Measurements from ENCODE around the gene BOK. TPM values are rescaled to one million over a fixed set of nuclear protein-coding genes. Genes with fewer than 3 reads are reported as not detected.

BOK gene
- total RNA-seq, 1 donor from 2014 or later = 64.9 TPM

DNA sequence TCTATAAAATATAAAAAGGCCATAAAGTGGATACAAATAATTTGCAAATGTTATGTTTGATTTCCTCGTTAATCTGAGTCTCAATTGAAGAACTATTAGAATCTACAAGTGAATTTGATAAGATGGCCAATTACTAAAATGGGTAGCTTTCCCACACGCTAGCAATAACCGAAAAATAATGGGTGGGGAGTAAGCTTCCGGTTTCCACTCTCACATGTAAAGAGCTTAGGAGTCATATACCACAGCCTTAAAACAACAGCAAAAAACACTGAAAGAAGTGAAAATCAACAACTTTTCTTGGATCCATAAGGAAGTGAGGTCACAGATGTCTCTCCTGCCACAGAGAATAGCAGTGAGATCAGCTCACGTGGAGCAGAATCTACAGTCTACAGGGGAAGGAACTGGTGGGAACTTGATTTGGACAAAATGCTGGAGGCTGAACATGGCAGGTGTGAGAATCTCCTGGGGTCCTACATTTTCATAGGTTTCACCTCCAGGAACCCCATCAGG is 59.8 kb downstream of the BOK start:
- TF ChIP-seq EZH2 (IDR thresholded peaks at IDR 0.05; ENCODE audit: insufficient read depth, low read length) = no peak
- TF ChIP-seq, protein P1, sequence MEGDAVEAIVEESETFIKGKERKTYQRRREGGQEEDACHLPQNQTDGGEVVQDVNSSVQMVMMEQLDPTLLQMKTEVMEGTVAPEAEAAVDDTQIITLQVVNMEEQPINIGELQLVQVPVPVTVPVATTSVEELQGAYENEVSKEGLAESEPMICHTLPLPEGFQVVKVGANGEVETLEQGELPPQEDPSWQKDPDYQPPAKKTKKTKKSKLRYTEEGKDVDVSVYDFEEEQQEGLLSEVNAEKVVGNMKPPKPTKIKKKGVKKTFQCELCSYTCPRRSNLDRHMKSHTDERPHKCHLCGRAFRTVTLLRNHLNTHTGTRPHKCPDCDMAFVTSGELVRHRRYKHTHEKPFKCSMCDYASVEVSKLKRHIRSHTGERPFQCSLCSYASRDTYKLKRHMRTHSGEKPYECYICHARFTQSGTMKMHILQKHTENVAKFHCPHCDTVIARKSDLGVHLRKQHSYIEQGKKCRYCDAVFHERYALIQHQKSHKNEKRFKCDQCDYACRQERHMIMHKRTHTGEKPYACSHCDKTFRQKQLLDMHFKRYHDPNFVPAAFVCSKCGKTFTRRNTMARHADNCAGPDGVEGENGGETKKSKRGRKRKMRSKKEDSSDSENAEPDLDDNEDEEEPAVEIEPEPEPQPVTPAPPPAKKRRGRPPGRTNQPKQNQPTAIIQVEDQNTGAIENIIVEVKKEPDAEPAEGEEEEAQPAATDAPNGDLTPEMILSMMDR (IDR thresholded peaks at IDR 0.05; ENCODE audit: insufficient read depth, low read depth, low read length) = no peak
- no peaks in the 10 kb centered on the region for H3K27me3 Mint-ChIP-seq (ENCODE audit: low read depth, unreplicated experiment)
- H3K27me3 ChIP-seq (ENCODE audit: insufficient read depth, low read length) = no peaks in the 10 kb centered on the region

DNA sequence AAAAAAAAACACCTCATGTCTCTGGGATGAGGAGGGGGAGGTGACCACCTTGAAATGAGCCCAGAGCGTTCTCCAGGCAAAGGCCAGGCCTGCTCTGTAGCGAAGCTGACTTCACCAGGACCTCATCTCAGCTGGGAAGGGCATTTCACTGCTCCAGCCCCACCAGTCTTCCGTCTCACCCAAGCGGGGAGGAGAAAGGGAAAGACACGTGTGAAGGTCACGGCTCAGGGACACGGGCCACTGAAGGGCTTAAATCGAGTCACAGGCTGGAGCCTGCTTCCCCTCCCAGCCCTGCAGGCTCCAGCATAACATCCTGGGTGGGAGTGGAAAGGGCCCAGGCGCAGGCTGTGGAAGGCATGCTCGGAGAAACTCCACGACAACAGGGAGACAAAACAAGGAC is 60.3 kb downstream of the BOK start:
- Histone ChIP-seq H4K20me1 (ENCODE audit: insufficient read depth, low read length) (peaks cover 79% of the 10 kb centered on the region), H3K27ac (ENCODE audit: low read depth, low read length) (no peak overlapping the region), H3K4me3 (ENCODE audit: insufficient read depth, low read depth, low read length) (no peak overlapping the region), H3K4me1 (ENCODE audit: insufficient read depth, low read length) (peaks cover 8% of the 10 kb centered on the region), H3K9me3 (ENCODE audit: insufficient read depth, low read depth, low read length) (no peaks in the 10 kb centered on the region), H3K9ac (ENCODE audit: low read length) (no peak overlapping the region), H3K27me3 (ENCODE audit: insufficient read depth, low read length) (no peaks in the 10 kb centered on the region), H3K79me2 (ENCODE audit: insufficient read depth, low read length) (peaks cover 86% of the 10 kb centered on the region), H2AFZ (ENCODE audit: low read depth, low read length) (no peak overlapping the region), H3K36me3 (ENCODE audit: insufficient read depth, low read length) (no peaks in the 10 kb centered on the region), H3K4me2 (ENCODE audit: low read length) (no peak overlapping the region)
- FAIRE-seq (no peak), DNase-seq (ENCODE audit: low read depth) (no peak)
- no peak overlapping the region for H3K4me3 Mint-ChIP-seq (ENCODE audit: unreplicated experiment)
- TF ChIP-seq, protein P1 (IDR thresholded peaks at IDR 0.05; ENCODE audit: insufficient read depth, low read depth, low read length) = no peak
- no peak for TF ChIP-seq EZH2 (IDR thresholded peaks at IDR 0.05; ENCODE audit: insufficient read depth, low read length)
- H3K4me1 Mint-ChIP-seq (ENCODE audit: low read depth, unreplicated experiment) = peaks cover 6% of the 10 kb centered on the region
- peaks cover 28% of the 10 kb centered on the region for H3K36me3 Mint-ChIP-seq (ENCODE audit: low read depth, unreplicated experiment)
- H3K9me3 Mint-ChIP-seq (ENCODE audit: unreplicated experiment) = peaks cover 6% of the 10 kb centered on the region
- no peaks in the 10 kb centered on the region for H3K27me3 Mint-ChIP-seq (ENCODE audit: low read depth, unreplicated experiment)
- no peak overlapping the region for H3K27ac Mint-ChIP-seq (ENCODE audit: unreplicated experiment)

More for the DNA sequence above, 59.8 kb downstream of the BOK start:
- Mint-ChIP-seq H3K4me3 (ENCODE audit: unreplicated experiment) (no peak overlapping the region), H3K4me1 (ENCODE audit: low read depth, unreplicated experiment) (peaks cover 6% of the 10 kb centered on the region), H3K27ac (ENCODE audit: unreplicated experiment) (no peak overlapping the region), H3K9me3 (ENCODE audit: unreplicated experiment) (peaks cover 6% of the 10 kb centered on the region), H3K36me3 (ENCODE audit: low read depth, unreplicated experiment) (peaks cover 28% of the 10 kb centered on the region)
- H2AFZ ChIP-seq (ENCODE audit: low read depth, low read length) = no peak overlapping the region
- DNase-seq (ENCODE audit: low read depth) (no peak), FAIRE-seq (no peak)
- H3K4me3 ChIP-seq (ENCODE audit: insufficient read depth, low read depth, low read length) = no peak overlapping the region
- H3K4me1 ChIP-seq (ENCODE audit: insufficient read depth, low read length) = peaks cover 8% of the 10 kb centered on the region
- no peak overlapping the region for H3K4me2 ChIP-seq (ENCODE audit: low read length)
- no peak overlapping the region for H3K9ac ChIP-seq (ENCODE audit: low read length)
- H3K27ac ChIP-seq (ENCODE audit: low read depth, low read length) = no peak overlapping the region
- peaks cover 86% of the 10 kb centered on the region for H3K79me2 ChIP-seq (ENCODE audit: insufficient read depth, low read length)
- H3K36me3 ChIP-seq (ENCODE audit: insufficient read depth, low read length) = no peaks in the 10 kb centered on the region
- peaks cover 75% of the 10 kb centered on the region for H4K20me1 ChIP-seq (ENCODE audit: insufficient read depth, low read length)
- no peaks in the 10 kb centered on the region for H3K9me3 ChIP-seq (ENCODE audit: insufficient read depth, low read depth, low read length)

DNA sequence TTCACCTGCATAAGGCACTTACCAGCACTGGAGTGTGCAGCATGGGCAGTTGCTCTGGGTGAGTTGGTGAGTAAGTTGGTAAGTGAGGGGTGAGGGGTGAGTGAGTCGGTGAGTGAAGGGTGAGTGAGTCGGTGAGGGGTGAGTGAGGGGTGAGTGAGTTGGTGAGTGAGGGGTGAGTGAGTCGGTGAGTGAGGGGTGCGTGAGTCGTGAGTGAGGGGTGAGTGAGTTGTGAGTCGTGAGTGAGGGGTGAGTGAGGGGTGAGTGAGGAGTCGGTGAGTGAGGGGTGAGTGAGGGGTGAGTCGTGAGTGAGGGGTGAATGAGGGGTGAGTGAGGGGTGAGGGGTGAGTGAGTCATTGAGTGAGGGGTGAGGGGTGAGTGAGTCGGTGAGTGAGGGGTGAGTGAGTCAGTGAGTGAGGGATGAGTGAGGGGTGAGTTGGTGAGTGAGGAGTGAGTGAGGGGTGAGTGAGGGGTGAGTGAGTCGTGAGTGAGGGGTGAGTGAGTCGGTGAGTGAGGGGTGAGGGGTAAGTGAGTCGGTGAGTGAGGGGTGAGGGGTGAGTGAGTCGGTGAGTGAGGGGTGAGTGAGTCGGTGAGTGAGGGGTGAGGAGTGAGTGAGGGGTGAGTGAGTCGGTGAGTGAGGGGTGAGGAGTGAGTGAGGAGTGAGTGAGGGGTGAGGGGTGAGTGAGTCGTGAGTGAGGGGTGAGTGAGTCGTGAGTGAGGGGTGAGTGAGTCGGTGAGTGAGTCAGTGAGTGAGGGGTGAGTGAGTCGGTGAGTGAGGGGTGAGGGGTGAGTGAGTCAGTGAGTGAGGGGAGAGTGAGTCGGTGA is 61.3 kb downstream of the BOK start:
- peaks cover 8% of the 10 kb centered on the region for H3K4me1 ChIP-seq (ENCODE audit: insufficient read depth, low read length)
- no peak for DNase-seq (ENCODE audit: low read depth)
- H3K9me3 ChIP-seq (ENCODE audit: insufficient read depth, low read depth, low read length) = no peaks in the 10 kb centered on the region
- H4K20me1 ChIP-seq (ENCODE audit: insufficient read depth, low read length) = peaks cover 78% of the 10 kb centered on the region
- no peak overlapping the region for H3K4me2 ChIP-seq (ENCODE audit: low read length)
- FAIRE-seq = no peak
- no peak overlapping the region for H2AFZ ChIP-seq (ENCODE audit: low read depth, low read length)
- TF ChIP-seq EZH2 (IDR thresholded peaks at IDR 0.05; ENCODE audit: insufficient read depth, low read length) = no peak
- TF ChIP-seq, protein P1 (IDR thresholded peaks at IDR 0.05; ENCODE audit: insufficient read depth, low read depth, low read length) = no peak
- no peaks in the 10 kb centered on the region for H3K36me3 ChIP-seq (ENCODE audit: insufficient read depth, low read length)
- H3K79me2 ChIP-seq (ENCODE audit: insufficient read depth, low read length) = peaks cover 88% of the 10 kb centered on the region
- peaks cover 6% of the 10 kb centered on the region for H3K4me1 Mint-ChIP-seq (ENCODE audit: low read depth, unreplicated experiment)
- H3K9me3 Mint-ChIP-seq (ENCODE audit: unreplicated experiment) = peaks cover 6% of the 10 kb centered on the region
- H3K27me3 ChIP-seq (ENCODE audit: insufficient read depth, low read length) = no peaks in the 10 kb centered on the region
- peaks cover 28% of the 10 kb centered on the region for H3K36me3 Mint-ChIP-seq (ENCODE audit: low read depth, unreplicated experiment)
- H3K4me3 ChIP-seq (ENCODE audit: insufficient read depth, low read depth, low read length) = no peak overlapping the region
- H3K9ac ChIP-seq (ENCODE audit: low read length) = no peak overlapping the region
- no peaks in the 10 kb centered on the region for H3K27me3 Mint-ChIP-seq (ENCODE audit: low read depth, unreplicated experiment)
- H3K27ac Mint-ChIP-seq (ENCODE audit: unreplicated experiment) = no peak overlapping the region
- H3K27ac ChIP-seq (ENCODE audit: low read depth, low read length) = no peak overlapping the region
- H3K4me3 Mint-ChIP-seq (ENCODE audit: unreplicated experiment) = no peak overlapping the region

Measured in astrocyte (in vitro differentiated cells and primary cell).